Measurements from ENCODE around the gene SLC44A3. TPM values are rescaled to one million over a fixed set of nuclear protein-coding genes. Genes with fewer than 3 reads are reported as not detected.

The SLC44A3 gene
- total RNA-seq, 2 experiments from 2014 or later: not detected

DNA sequence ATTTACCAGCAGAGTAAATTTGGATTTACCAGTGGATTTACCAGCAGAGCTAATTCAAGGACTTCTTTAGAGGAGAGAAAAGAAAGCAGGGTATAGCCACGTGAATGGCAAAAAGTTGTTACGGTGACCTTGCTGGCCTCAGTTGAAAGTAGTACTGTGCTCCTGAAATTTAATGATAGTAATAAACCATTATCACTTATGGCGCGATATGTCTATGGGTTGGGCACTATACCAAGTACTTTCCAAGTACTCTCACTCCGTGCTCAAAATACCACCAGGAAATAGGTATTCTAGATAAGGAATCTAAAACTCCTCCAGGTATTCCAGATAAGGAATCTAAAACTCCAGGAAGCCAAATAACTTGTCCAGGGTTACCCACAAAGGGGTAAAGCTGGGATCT lies 35.8 kb downstream of the SLC44A3 start:
- Mint-ChIP-seq H3K27me3 (peaks cover 2% of the 10 kb centered on the region), H3K4me3 (no peak overlapping the region), H3K9me3 (no peaks in the 10 kb centered on the region), H3K36me3 (ENCODE audit: low read depth) (no peaks in the 10 kb centered on the region), H3K27ac (no peak overlapping the region), H3K4me1 (ENCODE audit: low read depth) (no peaks in the 10 kb centered on the region)
- intact Hi-C loops (cut with micrococcal nuclease): no loop called here
- CTCF ChIA-PET: interaction anchor here (1.0 to 9.2 kb wide), 10 partner anchors 8 to 218 kb away, joined by 3 to 228 read pairs (median 12); partner anchors contain the start of gene ALG14
- TF ChIP-seq CTCF (IDR thresholded peaks at IDR 0.05): no peak
- no peak for DNase-seq
- no peak for ATAC-seq
- POLR2A ChIA-PET: no interaction called here

GRCh38 chr1:94856868-94857267 lies 36.7 kb downstream of the SLC44A3 start:
- CTCF ChIA-PET: interaction anchor here (1.3 to 9.2 kb wide), 4 partner anchors 11 to 186 kb away, joined by 3 to 228 read pairs (median 4); no protein-coding TSS in a partner anchor
- ATAC-seq (no peak), DNase-seq (no peak)
- no peak for TF ChIP-seq CTCF (IDR thresholded peaks at IDR 0.05)
- Mint-ChIP-seq H3K9me3 (no peaks in the 10 kb centered on the region), H3K36me3 (ENCODE audit: low read depth) (no peaks in the 10 kb centered on the region), H3K27ac (no peak overlapping the region), H3K4me3 (no peak overlapping the region), H3K4me1 (ENCODE audit: low read depth) (no peaks in the 10 kb centered on the region), H3K27me3 (peaks cover 2% of the 10 kb centered on the region)
- intact Hi-C loops (cut with micrococcal nuclease): no loop called here
- POLR2A ChIA-PET: no interaction called here

DNA sequence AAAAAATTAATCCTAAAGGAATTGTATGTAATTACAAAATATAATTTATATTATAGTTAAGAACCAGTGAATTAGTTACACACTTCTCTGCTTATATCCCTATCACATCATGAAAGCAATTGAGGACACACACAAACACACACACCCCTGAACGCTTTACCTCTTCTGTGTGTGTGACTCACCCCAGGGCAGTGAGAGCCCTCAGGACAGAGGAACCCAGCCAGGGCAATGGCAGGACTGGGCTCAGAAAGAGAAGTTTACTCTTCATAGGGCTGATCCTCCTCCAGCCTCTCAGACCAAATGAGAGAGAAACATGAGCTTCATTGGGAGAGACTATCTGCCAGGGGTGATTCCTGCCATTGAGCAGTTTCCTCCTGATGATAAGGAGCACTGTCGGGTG lies 38.1 kb downstream of the SLC44A3 start:
- Mint-ChIP-seq H3K27ac (no peak overlapping the region), H3K9me3 (no peaks in the 10 kb centered on the region), H3K36me3 (ENCODE audit: low read depth) (no peaks in the 10 kb centered on the region), H3K4me1 (ENCODE audit: low read depth) (no peaks in the 10 kb centered on the region), H3K27me3 (peaks cover 2% of the 10 kb centered on the region), H3K4me3 (no peak overlapping the region)
- intact Hi-C loops (cut with micrococcal nuclease): no loop called here
- DNase-seq: no peak
- no peak for ATAC-seq
- CTCF ChIA-PET: no interaction called here
- TF ChIP-seq CTCF (IDR thresholded peaks at IDR 0.05): no peak
- POLR2A ChIA-PET: no interaction called here

DNA sequence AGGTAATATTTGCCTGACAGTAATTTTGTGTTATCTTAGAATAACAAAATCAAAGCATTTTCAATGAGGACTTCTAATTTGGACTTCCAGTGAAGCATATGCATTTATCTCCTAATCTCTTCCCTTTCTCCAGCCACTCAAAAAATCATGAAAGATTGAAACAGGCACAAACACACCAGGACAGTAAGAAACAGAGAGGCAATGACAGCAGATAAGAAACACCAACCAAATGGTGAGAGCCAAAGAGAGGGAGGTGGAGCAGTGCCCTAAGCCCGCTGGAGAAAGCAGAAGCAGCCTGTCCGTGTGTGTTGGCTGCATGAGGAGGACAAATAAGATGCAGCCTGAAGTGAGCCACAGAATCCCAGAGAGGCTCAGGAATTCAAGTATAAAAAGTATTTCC lies 39.0 kb downstream of the SLC44A3 start:
- H3K4me3 Mint-ChIP-seq: no peak overlapping the region
- H3K4me1 Mint-ChIP-seq (ENCODE audit: low read depth): no peaks in the 10 kb centered on the region
- DNase-seq (no peak), ATAC-seq (no peak)
- ChIA-PET CTCF (interaction anchor here (1.1 to 1.4 kb wide), 2 partner anchors 184 to 225 kb away, joined by 3 to 7 read pairs; no protein-coding TSS in a partner anchor), POLR2A (interaction anchor here (1.0 kb wide), 1 partner anchor 155 kb away, joined by 3 read pairs; no protein-coding TSS in a partner anchor)
- peaks cover 2% of the 10 kb centered on the region for H3K27me3 Mint-ChIP-seq
- H3K36me3 Mint-ChIP-seq (ENCODE audit: low read depth): no peaks in the 10 kb centered on the region
- no peak for TF ChIP-seq CTCF (IDR thresholded peaks at IDR 0.05)
- no peak overlapping the region for H3K27ac Mint-ChIP-seq
- intact Hi-C loops (cut with micrococcal nuclease): no loop called here
- H3K9me3 Mint-ChIP-seq: no peaks in the 10 kb centered on the region

- ChIA-PET POLR2A (no interaction called here), CTCF (interaction anchor here (1.4 to 4.6 kb wide), 2 partner anchors 8 to 182 kb away, joined by 4 to 31 read pairs; no protein-coding TSS in a partner anchor)
- Mint-ChIP-seq H3K36me3 (ENCODE audit: low read depth) (no peaks in the 10 kb centered on the region), H3K4me3 (no peak overlapping the region), H3K27me3 (peaks cover 2% of the 10 kb centered on the region), H3K27ac (no peak overlapping the region), H3K9me3 (no peaks in the 10 kb centered on the region), H3K4me1 (ENCODE audit: low read depth) (no peaks in the 10 kb centered on the region)
- no peak for DNase-seq
- no peak for TF ChIP-seq CTCF (IDR thresholded peaks at IDR 0.05)
- ATAC-seq: no peak
- intact Hi-C loops (cut with micrococcal nuclease): no loop called here
Measured at GRCh38 chr1:94862718-94863117, 42.6 kb downstream of the SLC44A3 start.

All from activated CD8-positive, alpha-beta T cell treated with anti-CD3 and anti-CD28 coated beads for 36 hours (primary cell).